SH-SY5Y (cell line): Measurements from ENCODE around the gene LRRC45.

Experiments
- GATA2 ChIP-seq: IDR thresholded peaks from 2 replicates; pipeline ENCODE4 v1.6.1; 2011; ENCODE audit warnings: mild to moderate bottlenecking, low read depth, low read length
- GATA3 ChIP-seq: IDR thresholded peaks from 2 replicates; pipeline ENCODE4 v1.6.1; 2011; ENCODE audit warnings: low read depth, mild to moderate bottlenecking, low read length, moderate library complexity

DNA sequence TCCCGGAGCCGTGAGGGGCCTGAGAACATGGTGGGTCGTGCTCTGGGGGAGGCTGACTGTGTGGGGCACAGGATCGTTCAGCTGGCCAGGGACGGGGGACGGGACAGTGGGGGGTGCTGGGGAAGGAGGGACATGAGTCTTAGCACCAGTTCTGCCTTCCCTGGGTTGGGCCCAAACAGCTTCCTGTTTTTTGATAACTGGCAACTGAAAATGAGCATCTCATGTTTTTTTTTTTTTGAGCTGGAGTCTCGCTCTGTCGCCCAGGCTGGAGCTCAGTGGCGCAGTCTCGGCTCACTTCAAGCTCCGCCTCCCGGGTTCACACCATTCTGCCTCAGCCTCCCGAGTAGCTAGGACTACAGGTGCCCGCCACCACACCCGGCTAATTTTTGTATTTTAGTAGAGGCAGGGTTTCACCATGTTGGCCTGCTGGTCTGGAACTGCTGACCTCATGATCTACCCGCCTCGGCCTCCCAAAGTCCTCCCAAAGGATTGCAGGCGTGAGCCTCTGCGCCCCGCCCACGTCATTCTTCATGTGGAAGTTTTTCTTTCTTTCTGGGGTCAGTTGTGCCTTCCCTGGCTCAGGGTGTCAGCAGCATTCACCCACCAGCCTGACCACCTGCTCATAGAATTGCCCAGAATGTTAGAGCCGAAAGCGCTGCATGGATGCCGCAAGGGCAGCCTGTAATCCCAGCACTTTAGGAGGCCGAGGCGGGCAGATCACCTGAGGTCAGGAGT is 39.3 kb upstream of the LRRC45 start:
- TF ChIP-seq GATA2 (no peak), GATA3 (no peak)
